GM21619 (cell line): ENCODE data around the gene SETD5.

Source experiments
- ATAC-seq: cut with Tn5 transposase; IDR thresholded peaks from one replicate; pipeline ENCODE4 v1.9.1; 2021; ENCODE audit not compliant: unreplicated experiment

The SETD5 gene

GRCh38 chr3:9512456-9513045 is 115.1 kb downstream of the SETD5 start:
- no peak for ATAC-seq

DNA sequence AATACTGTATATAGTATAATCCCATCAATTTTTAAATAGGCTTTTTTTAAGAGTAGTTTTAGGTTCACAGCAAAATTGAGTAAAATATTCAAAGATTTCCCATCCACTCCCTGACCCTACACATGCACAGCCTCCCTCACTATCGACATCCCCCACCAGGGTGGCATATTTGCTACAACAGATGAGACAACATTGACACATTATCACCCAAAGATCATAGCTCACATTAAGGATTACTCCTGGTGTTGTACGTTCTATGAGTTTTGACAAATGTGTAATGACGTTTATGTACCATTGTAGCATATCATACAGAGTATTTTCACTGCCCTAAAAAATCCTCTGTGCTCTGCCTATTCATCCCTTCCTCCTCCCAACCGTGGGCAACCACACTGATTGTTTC is 116.9 kb downstream of the SETD5 start:
- ATAC-seq = no peak

- no peak for ATAC-seq
These were observed 117.5 kb downstream of the SETD5 start for GRCh38 chr3:9514956-9515355.

- ATAC-seq = no peak
These were observed 127.7 kb downstream of the SETD5 start for GRCh38 chr3:9525078-9525477.
